HCT116 (cell line): ENCODE data around the gene ATP1A2. TPM values are rescaled to one million over a fixed set of nuclear protein-coding genes. Genes with fewer than 3 reads are reported as not detected.

Experiments
- ATAC-seq: fragments of 200-7000 bp; cut with Tn5 transposase; 2 replicates; pipeline ENCODE4 v1.9.1; 2020; ENCODE audit warnings: mild to moderate bottlenecking, moderate library complexity
- BruUV-seq: library from RNA; stranded (reverse); fragments of 400-500 nt; replicated peaks from 2 replicates; lab custom pipeline; 2021; lab: Mats Ljungman, UMichigan
- CTCF ChIA-PET: fragments of 300-600 bp; sonication (Branson Sonifier 250); formaldehyde crosslinking; loops from one replicate; lab custom pipeline; 2021; ENCODE audit warnings: antibody characterized with exemption; lab: Charles Lee
- POLR2A ChIA-PET: fragments of 300-600, 350-600 bp; sonication (Branson Sonifier 250); formaldehyde crosslinking; loops from one replicate; lab custom pipeline; 2021; ENCODE audit warnings: antibody characterized with exemption; lab: Charles Lee
- RAD21 ChIA-PET, 2 experiments: fragments of 300-600 bp; sonication (Branson Sonifier 250); formaldehyde crosslinking; loops; one replicate each; lab custom pipeline; 2023; ENCODE audit warnings: low total read pairs in 2 of 2; ENCODE audit not compliant: uncharacterized antibody in 2 of 2, unreplicated experiment in 2 of 2, low non-redundant PET in 1 of 2; lab: Charles Lee
- DNase-seq: peaks from one replicate; pipeline ENCODE4 v3.0.0-alpha.2; 2010; ENCODE audit warnings: low read depth, low spot score
- H2AFZ ChIP-seq: fragments of 200-600 bp; shearing (Covaris generic), sonication (generic); 2 replicates; pipeline ENCODE4 v1.6.1; 2017; ENCODE audit warnings: low read depth, mixed run types, mixed read lengths, antibody characterized with exemption, low read length; ENCODE audit not compliant: poor library complexity, severe bottlenecking
- H3K27ac ChIP-seq: 2 replicates; pipeline ENCODE4 v1.5.1; 2012; ENCODE audit warnings: low read depth, low read length
- H3K27me3 ChIP-seq: fragments of 200-600 bp; sonication (generic); 2 replicates; pipeline ENCODE4 v1.6.1; 2016; ENCODE audit warnings: mixed run types, low read length, mixed read lengths; ENCODE audit not compliant: insufficient read depth
- H3K36me3 ChIP-seq, 2 experiments: fragments of 200-500 bp in 1 of 2; fragments of 200-600 bp in 1 of 2; sonication (Bioruptor generic) in 1 of 2; sonication (generic) in 1 of 2; 2 replicates each; pipeline versions ENCODE4 v1.5.1 to v1.6.1; 2014 to 2016; ENCODE audit warnings: low read length in 2 of 2, inconsistent platforms in 1 of 2, mixed read lengths in 1 of 2, mixed run types in 1 of 2; ENCODE audit not compliant: insufficient read depth in 2 of 2, control insufficient read depth in 1 of 2
- H3K4me1 ChIP-seq, 2 experiments: fragments of 200-600 bp in 1 of 2; sonication (generic) in 1 of 2; 2 replicates each; pipeline versions ENCODE4 v1.5.1 to v1.6.1; 2012 to 2017; ENCODE audit warnings: low read length in 2 of 2, inconsistent platforms in 1 of 2, mild to moderate bottlenecking in 1 of 2, mixed read lengths in 1 of 2, mixed run types in 1 of 2, moderate library complexity in 1 of 2; ENCODE audit not compliant: insufficient read depth in 2 of 2, control insufficient read depth in 1 of 2
- H3K4me2 ChIP-seq: fragments of 200-600 bp; sonication (generic); 2 replicates; pipeline ENCODE4 v1.6.1; 2017; ENCODE audit warnings: mixed run types, low read length, mixed read lengths
- H3K4me3 ChIP-seq, 2 experiments: fragments of 200-600 bp in 1 of 2; sonication (generic) in 1 of 2; replicated peaks in 1 of 2; 2 replicates each; pipeline ENCODE4 v1.5.1; 2011 to 2016; ENCODE audit warnings: low read length in 2 of 2, control low read depth in 1 of 2, low read depth in 1 of 2, mild to moderate bottlenecking in 1 of 2, mixed read lengths in 1 of 2, mixed run types in 1 of 2
- H3K79me2 ChIP-seq: fragments of 200-600 bp; sonication (generic); 2 replicates; pipeline ENCODE4 v1.6.1; 2017; ENCODE audit warnings: mild to moderate bottlenecking, mixed run types, low read length, moderate library complexity, mixed read lengths; ENCODE audit not compliant: insufficient read depth
- H3K9ac ChIP-seq: fragments of 200-600 bp; sonication (generic); 2 replicates; pipeline ENCODE4 v1.6.1; 2016; ENCODE audit warnings: low read length, mixed read lengths
- H3K9me2 ChIP-seq: fragments of 200-600 bp; sonication (generic), shearing (Covaris generic); 2 replicates; pipeline ENCODE4 v1.6.1; 2017; ENCODE audit warnings: mixed run types, mild to moderate bottlenecking, moderate library complexity; ENCODE audit not compliant: insufficient read depth
- H3K9me3 ChIP-seq, 2 experiments: fragments of 200-500 bp in 1 of 2; fragments of 200-600 bp in 1 of 2; sonication (Bioruptor generic) in 1 of 2; sonication (generic) in 1 of 2; 2 replicates each; pipeline ENCODE4 v1.6.1; 2014 to 2017; ENCODE audit warnings: low read length in 2 of 2, mixed read lengths in 2 of 2, inconsistent platforms in 1 of 2, low read depth in 1 of 2, mild to moderate bottlenecking in 1 of 2, mixed run types in 1 of 2, moderate library complexity in 1 of 2; ENCODE audit not compliant: control insufficient read depth in 1 of 2, insufficient read depth in 1 of 2
- H4K20me1 ChIP-seq: fragments of 200-600 bp; sonication (generic), shearing (Covaris generic); 2 replicates; pipeline ENCODE4 v1.6.1; 2017; ENCODE audit warnings: mixed run types, mild to moderate bottlenecking, moderate library complexity; ENCODE audit not compliant: insufficient read depth
- CBX3 ChIP-seq: IDR thresholded peaks from 2 replicates; pipeline ENCODE4 v1.6.1; 2012; ENCODE audit warnings: low read depth
- CEBPB ChIP-seq: IDR thresholded peaks from 2 replicates; pipeline ENCODE4 v1.6.1; 2012; ENCODE audit warnings: low read depth
- EGR1 ChIP-seq: IDR thresholded peaks from 2 replicates; pipeline ENCODE4 v1.6.1; 2012; ENCODE audit warnings: low read depth
- ELF1 ChIP-seq: IDR thresholded peaks from 2 replicates; pipeline ENCODE4 v1.6.1; 2012; ENCODE audit warnings: low read depth, borderline replicate concordance
- EZH2 ChIP-seq: fragments of 200-600 bp; sonication (generic); IDR thresholded peaks from 2 replicates; pipeline ENCODE4 v1.6.1; 2017; ENCODE audit warnings: antibody characterized with exemption, mixed run types
- EZH2phosphoT487 ChIP-seq: fragments of 200-600 bp; IDR thresholded peaks from 2 replicates; pipeline ENCODE4 v1.6.1; 2018; ENCODE audit warnings: antibody characterized with exemption, borderline replicate concordance
- POLR2A ChIP-seq: IDR thresholded peaks from 2 replicates; pipeline ENCODE4 v1.7.0; 2011; ENCODE audit warnings: borderline replicate concordance; ENCODE audit not compliant: insufficient read depth, insufficient read length; ENCODE audit errors: extremely low read depth
- RAD21 ChIP-seq: IDR thresholded peaks from 2 replicates; pipeline ENCODE4 v1.6.1; 2012; ENCODE audit warnings: low read depth, mild to moderate bottlenecking
- YY1 ChIP-seq: IDR thresholded peaks from 2 replicates; pipeline ENCODE4 v1.6.1; 2011; ENCODE audit warnings: low read length, low read depth, moderate library complexity, mild to moderate bottlenecking; ENCODE audit not compliant: insufficient replicate concordance; ENCODE audit errors: extremely low read depth
- ZBTB33 ChIP-seq: IDR thresholded peaks from 2 replicates; pipeline ENCODE4 v1.6.1; 2011; ENCODE audit warnings: mild to moderate bottlenecking, low read length, moderate library complexity; ENCODE audit not compliant: insufficient replicate concordance; ENCODE audit errors: extremely low read depth
- ZNF274 ChIP-seq: fragments of 200-500 bp; sonication (Bioruptor generic); IDR thresholded peaks from 2 replicates; pipeline ENCODE4 v1.6.1; 2014; ENCODE audit warnings: mild to moderate bottlenecking, low read depth, low read length, inconsistent platforms
- intact Hi-C: fragments of 100-400 bp; cut with micrococcal nuclease; formaldehyde crosslinking; loops from 2 replicates; pipeline ENCODE4 v1.10.0; 2022
- total RNA-seq: library from RNA; stranded (reverse); gene quantifications from one replicate; pipeline ENCODE4 v1.2.1, GENCODE V29; 2021; ENCODE audit not compliant: unreplicated experiment
- TF ChIP-seq, protein P1 (sequence below), 3 experiments: fragments of 200-600 bp in 1 of 3; sonication (generic) in 1 of 3; IDR thresholded peaks in 2 of 3; conservative IDR thresholded peaks in 1 of 3; 2 replicates each; pipeline ENCODE4 v1.5.1; 2012 to 2017; ENCODE audit warnings: low read depth in 2 of 3, low read length in 2 of 3, antibody characterized with exemption in 1 of 3, borderline replicate concordance in 1 of 3, control low read depth in 1 of 3, mild to moderate bottlenecking in 1 of 3, mixed read lengths in 1 of 3, mixed run types in 1 of 3, moderate library complexity in 1 of 3; ENCODE audit not compliant: insufficient read depth in 1 of 3
- TF ChIP-seq, protein P2 (sequence below): IDR thresholded peaks from 2 replicates; pipeline ENCODE4 v1.6.1; 2012

ATP1A2 gene
- total RNA-seq, 1 experiment from 2014 or later = not detected

GRCh38 chr1:160130486-160130885 lies 14.9 kb downstream of the ATP1A2 start:
- H3K36me3 ChIP-seq = no peaks in the 10 kb centered on the region
- no peak overlapping the region for H2AFZ ChIP-seq
- no peaks in the 10 kb centered on the region for H3K79me2 ChIP-seq
- BruUV-seq = no TSS peak
- POLR2A ChIA-PET = no interaction called here
- intact Hi-C loops = no loop called here
- no peaks in the 10 kb centered on the region for H4K20me1 ChIP-seq
- no peaks in the 10 kb centered on the region for H3K9me2 ChIP-seq
- no peaks in the 10 kb centered on the region for H3K27me3 ChIP-seq
- ATAC-seq (no peak), DNase-seq (no peak)
- no peak overlapping the region for H3K4me3 ChIP-seq
- H3K4me2 ChIP-seq = no peak overlapping the region
- CTCF ChIA-PET = no interaction called here
- H3K9me3 ChIP-seq = no peaks in the 10 kb centered on the region
- peaks cover 5 to 15% of the 10 kb centered on the region in 2 experiments for H3K4me1 ChIP-seq
- no peak overlapping the region for H3K9ac ChIP-seq
- H3K27ac ChIP-seq = no peak overlapping the region
- RAD21 ChIA-PET = no interaction called here
- no peak for TF ChIP-seq ELF1
- TF ChIP-seq ZBTB33 = no peak
- TF ChIP-seq CBX3 = no peak
- TF ChIP-seq POLR2A = no peak
- TF ChIP-seq CEBPB = no peak

GRCh38 chr1:160130939-160131338 lies 15.4 kb downstream of the ATP1A2 start:
- RAD21 ChIA-PET = no interaction called here
- DNase-seq (no peak), ATAC-seq (no peak)
- CTCF ChIA-PET = no interaction called here
- Histone ChIP-seq H2AFZ (no peak overlapping the region), H3K36me3 (no peaks in the 10 kb centered on the region), H3K4me2 (no peak overlapping the region), H4K20me1 (no peaks in the 10 kb centered on the region), H3K9me2 (no peaks in the 10 kb centered on the region), H3K27ac (no peak overlapping the region), H3K79me2 (no peaks in the 10 kb centered on the region), H3K4me3 (no peak overlapping the region), H3K27me3 (no peaks in the 10 kb centered on the region), H3K9me3 (no peaks in the 10 kb centered on the region), H3K9ac (no peak overlapping the region), H3K4me1 (peaks cover 0 to 10% of the 10 kb centered on the region in 2 experiments; a peak in 3 of 4 replicates)
- no TSS peak for BruUV-seq
- intact Hi-C loops = no loop called here
- POLR2A ChIA-PET = no interaction called here
- TF ChIP-seq ZNF274 = no peak
- no peak for TF ChIP-seq EGR1
- TF ChIP-seq ZBTB33 = no peak
- TF ChIP-seq, protein P1, sequence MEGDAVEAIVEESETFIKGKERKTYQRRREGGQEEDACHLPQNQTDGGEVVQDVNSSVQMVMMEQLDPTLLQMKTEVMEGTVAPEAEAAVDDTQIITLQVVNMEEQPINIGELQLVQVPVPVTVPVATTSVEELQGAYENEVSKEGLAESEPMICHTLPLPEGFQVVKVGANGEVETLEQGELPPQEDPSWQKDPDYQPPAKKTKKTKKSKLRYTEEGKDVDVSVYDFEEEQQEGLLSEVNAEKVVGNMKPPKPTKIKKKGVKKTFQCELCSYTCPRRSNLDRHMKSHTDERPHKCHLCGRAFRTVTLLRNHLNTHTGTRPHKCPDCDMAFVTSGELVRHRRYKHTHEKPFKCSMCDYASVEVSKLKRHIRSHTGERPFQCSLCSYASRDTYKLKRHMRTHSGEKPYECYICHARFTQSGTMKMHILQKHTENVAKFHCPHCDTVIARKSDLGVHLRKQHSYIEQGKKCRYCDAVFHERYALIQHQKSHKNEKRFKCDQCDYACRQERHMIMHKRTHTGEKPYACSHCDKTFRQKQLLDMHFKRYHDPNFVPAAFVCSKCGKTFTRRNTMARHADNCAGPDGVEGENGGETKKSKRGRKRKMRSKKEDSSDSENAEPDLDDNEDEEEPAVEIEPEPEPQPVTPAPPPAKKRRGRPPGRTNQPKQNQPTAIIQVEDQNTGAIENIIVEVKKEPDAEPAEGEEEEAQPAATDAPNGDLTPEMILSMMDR (IDR thresholded peaks at IDR 0.05 in 2 of 3, conservative IDR thresholded peaks at IDR 0.05 in 1 of 3; ENCODE audit: borderline replicate concordance in 1 of 3, insufficient read depth in 1 of 3, low read depth in 2 of 3, low read length in 2 of 3) = no peak
- no peak for TF ChIP-seq POLR2A
- no peak for TF ChIP-seq RAD21
- no peak for TF ChIP-seq EZH2phosphoT487
- TF ChIP-seq, protein P2, sequence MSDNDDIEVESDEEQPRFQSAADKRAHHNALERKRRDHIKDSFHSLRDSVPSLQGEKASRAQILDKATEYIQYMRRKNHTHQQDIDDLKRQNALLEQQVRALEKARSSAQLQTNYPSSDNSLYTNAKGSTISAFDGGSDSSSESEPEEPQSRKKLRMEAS = no peak
- no peak for TF ChIP-seq EZH2
- TF ChIP-seq YY1 = no peak
- no peak for TF ChIP-seq CBX3
